Measurements from ENCODE around the gene DDN.

- TF ChIP-seq CTCF (conservative IDR thresholded peaks at IDR 0.05): no peak
- TF ChIP-seq EZH2 (IDR thresholded peaks at IDR 0.05; ENCODE audit: low read depth): no peak
Observed at GRCh38 chr12:48969160-48969771, 29.9 kb downstream of the DDN start.

Data from PC-9 (cell line).